ENCODE measurements around the gene P2RX7. TPM values are rescaled to one million over a fixed set of nuclear protein-coding genes. Genes with fewer than 3 reads are reported as not detected.

The P2RX7 gene
- polyA plus RNA-seq, 3 donors, result 12.3 to 66.3 (median 20.5) TPM

DNA sequence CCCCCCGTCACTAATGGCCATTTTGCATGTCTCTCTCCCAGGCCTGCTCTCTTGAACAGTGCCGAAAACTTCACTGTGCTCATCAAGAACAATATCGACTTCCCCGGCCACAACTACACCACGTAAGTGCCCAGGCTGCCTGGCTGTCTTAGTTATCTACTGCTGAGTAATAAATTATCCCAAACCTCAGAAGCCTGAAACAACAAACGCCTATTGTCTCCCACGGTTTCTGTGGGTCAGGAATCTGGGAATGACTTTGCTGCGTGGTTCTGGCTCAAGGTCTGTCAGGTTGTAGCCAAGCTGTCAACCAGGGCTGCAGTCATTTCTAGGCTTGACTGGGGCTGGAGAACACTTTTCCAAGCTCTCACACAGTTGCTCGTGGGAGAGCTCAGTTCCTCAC lies 32.6 kb downstream of the P2RX7 start:
- Mint-ChIP-seq H3K4me1 (peaks cover 24% of the 10 kb centered on the region), H3K27ac (peak overlapping the region in 2 of 7 donors; percentile 44 to 61), H3K36me3 (peaks cover 87 to 100% of the 10 kb centered on the region in 2 donors), H3K4me3 (no peak overlapping the region), H3K27me3 (ENCODE audit: low read depth in 3 of 3) (peaks cover 0 to 2% (median 0%) of the 10 kb centered on the region in 3 donors), H3K9me3 (peaks cover 0 to 1% (median 0%) of the 10 kb centered on the region in 7 donors)
- H3K4me2 ChIP-seq (replicated peaks; ENCODE audit: extremely low read depth, low read length, poor library complexity, severe bottlenecking), result no peak overlapping the region
- H3K27ac ChIP-seq (ENCODE audit: low read depth in 1 of 2, low read length in 2 of 2), result no peak overlapping the region
- intact Hi-C loops (cut with micrococcal nuclease), result no loop called here
- WGBS (ENCODE audit: insufficient coverage), result 98% methylated on average over 9 of the region's 9 CpGs
- H3K4me1 ChIP-seq (ENCODE audit: control insufficient read depth in 1 of 2, insufficient read depth in 2 of 2, low read length in 2 of 2), result peaks cover 8 to 10% of the 10 kb centered on the region in 2 donors
- H3K27me3 ChIP-seq (ENCODE audit: control insufficient read depth in 2 of 2, insufficient read depth in 2 of 2, low read length in 2 of 2), result no peaks in the 10 kb centered on the region
- H3K79me2 ChIP-seq (ENCODE audit: insufficient read depth, low read length), result no peaks in the 10 kb centered on the region
- no peaks in the 10 kb centered on the region for H4K20me1 ChIP-seq (ENCODE audit: insufficient read depth, low read length)
- H3K9me3 ChIP-seq (replicated peaks in 1 of 2; ENCODE audit: control insufficient read depth in 1 of 2, insufficient read depth in 1 of 2, low read length in 2 of 2), result no peaks in the 10 kb centered on the region
- TF ChIP-seq, protein P1, sequence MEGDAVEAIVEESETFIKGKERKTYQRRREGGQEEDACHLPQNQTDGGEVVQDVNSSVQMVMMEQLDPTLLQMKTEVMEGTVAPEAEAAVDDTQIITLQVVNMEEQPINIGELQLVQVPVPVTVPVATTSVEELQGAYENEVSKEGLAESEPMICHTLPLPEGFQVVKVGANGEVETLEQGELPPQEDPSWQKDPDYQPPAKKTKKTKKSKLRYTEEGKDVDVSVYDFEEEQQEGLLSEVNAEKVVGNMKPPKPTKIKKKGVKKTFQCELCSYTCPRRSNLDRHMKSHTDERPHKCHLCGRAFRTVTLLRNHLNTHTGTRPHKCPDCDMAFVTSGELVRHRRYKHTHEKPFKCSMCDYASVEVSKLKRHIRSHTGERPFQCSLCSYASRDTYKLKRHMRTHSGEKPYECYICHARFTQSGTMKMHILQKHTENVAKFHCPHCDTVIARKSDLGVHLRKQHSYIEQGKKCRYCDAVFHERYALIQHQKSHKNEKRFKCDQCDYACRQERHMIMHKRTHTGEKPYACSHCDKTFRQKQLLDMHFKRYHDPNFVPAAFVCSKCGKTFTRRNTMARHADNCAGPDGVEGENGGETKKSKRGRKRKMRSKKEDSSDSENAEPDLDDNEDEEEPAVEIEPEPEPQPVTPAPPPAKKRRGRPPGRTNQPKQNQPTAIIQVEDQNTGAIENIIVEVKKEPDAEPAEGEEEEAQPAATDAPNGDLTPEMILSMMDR (IDR thresholded peaks at IDR 0.05), result no peak
- H3K9ac ChIP-seq (ENCODE audit: insufficient read depth, low read length, poor library complexity, severe bottlenecking), result no peak overlapping the region
- peaks cover 78 to 99% of the 10 kb centered on the region in 2 donors for H3K36me3 ChIP-seq (replicated peaks in 1 of 2; ENCODE audit: control insufficient read depth in 1 of 2, insufficient read depth in 2 of 2, low read length in 2 of 2)
- no peak overlapping the region for H2AFZ ChIP-seq (ENCODE audit: insufficient read depth, low read depth, low read length, poor library complexity, severe bottlenecking)
- H3K4me3 ChIP-seq (replicated peaks in 1 of 3; ENCODE audit: low read depth in 2 of 3, low read length in 3 of 3), result no peak overlapping the region
- no peak for DNase-seq

DNA sequence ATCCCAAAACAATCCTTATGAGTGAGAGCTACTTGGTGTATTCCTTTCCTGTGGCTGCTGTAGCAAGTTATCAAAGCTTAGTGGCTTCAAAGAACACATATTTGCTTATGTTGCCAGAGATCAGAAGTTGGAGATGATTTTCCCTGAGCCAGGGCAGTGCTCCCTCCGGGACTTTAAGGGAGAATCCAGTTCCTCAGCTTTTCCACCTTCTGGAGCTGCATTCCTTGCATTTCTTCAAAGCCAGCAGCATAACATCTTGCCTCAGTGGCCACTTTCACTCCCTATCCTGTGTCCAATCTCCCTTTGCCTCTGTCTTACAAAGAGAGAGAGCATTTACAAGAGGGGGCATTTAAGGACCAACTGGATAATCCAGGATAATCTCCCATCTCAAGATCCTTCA lies 33.7 kb downstream of the P2RX7 start:
- Mint-ChIP-seq H3K4me3 (no peak overlapping the region), H3K27me3 (ENCODE audit: low read depth in 3 of 3) (peaks cover 0 to 2% (median 0%) of the 10 kb centered on the region in 3 donors), H3K36me3 (peaks cover 84 to 98% of the 10 kb centered on the region in 2 donors), H3K27ac (peak overlapping the region in 3 of 7 donors; percentile 26 to 57 (median 48)), H3K4me1 (peaks cover 22% of the 10 kb centered on the region), H3K9me3 (peaks cover 0 to 1% (median 0%) of the 10 kb centered on the region in 7 donors)
- no peak overlapping the region for H3K9ac ChIP-seq (ENCODE audit: insufficient read depth, low read length, poor library complexity, severe bottlenecking)
- peaks cover 10 to 13% of the 10 kb centered on the region in 2 donors for H3K4me1 ChIP-seq (ENCODE audit: control insufficient read depth in 1 of 2, insufficient read depth in 2 of 2, low read length in 2 of 2)
- 100% methylated on average over 1 of the region's 1 CpG for WGBS (ENCODE audit: insufficient coverage)
- no peak overlapping the region for H3K4me3 ChIP-seq (replicated peaks in 1 of 3; ENCODE audit: low read depth in 2 of 3, low read length in 3 of 3)
- no peak overlapping the region for H3K4me2 ChIP-seq (replicated peaks; ENCODE audit: extremely low read depth, low read length, poor library complexity, severe bottlenecking)
- H4K20me1 ChIP-seq (ENCODE audit: insufficient read depth, low read length), result no peaks in the 10 kb centered on the region
- intact Hi-C loops (cut with micrococcal nuclease), result no loop called here
- H3K79me2 ChIP-seq (ENCODE audit: insufficient read depth, low read length), result no peaks in the 10 kb centered on the region
- H3K36me3 ChIP-seq (replicated peaks in 1 of 2; ENCODE audit: control insufficient read depth in 1 of 2, insufficient read depth in 2 of 2, low read length in 2 of 2), result peaks cover 80 to 100% of the 10 kb centered on the region in 2 donors
- H2AFZ ChIP-seq (ENCODE audit: insufficient read depth, low read depth, low read length, poor library complexity, severe bottlenecking), result no peak overlapping the region
- no peaks in the 10 kb centered on the region for H3K9me3 ChIP-seq (replicated peaks in 1 of 2; ENCODE audit: control insufficient read depth in 1 of 2, insufficient read depth in 1 of 2, low read length in 2 of 2)
- TF ChIP-seq, protein P1 (IDR thresholded peaks at IDR 0.05), result no peak
- H3K27me3 ChIP-seq (ENCODE audit: control insufficient read depth in 2 of 2, insufficient read depth in 2 of 2, low read length in 2 of 2), result no peaks in the 10 kb centered on the region
- H3K27ac ChIP-seq (ENCODE audit: low read depth in 1 of 2, low read length in 2 of 2), result no peak overlapping the region
- no peak for DNase-seq
